GM19043 (cell line): Measurements from ENCODE around the gene ALKBH8.
A peak's percentile ranks its signal among the peaks of the same experiment; 100 is the strongest.
"Not testable (repeated sequence)": the region's sequence is repeated elsewhere in the genome, so short reads cannot be mapped to it uniquely, and the experiment has no call there.

Source experiments
- ATAC-seq: cut with Tn5 transposase; IDR thresholded peaks from one replicate; pipeline ENCODE4 v1.9.1; 2021; ENCODE audit warnings: low read depth; ENCODE audit not compliant: unreplicated experiment

Gene ALKBH8

GRCh38 chr11:107508858-107509244 is 56.7 kb downstream of the ALKBH8 start:
- no peak for ATAC-seq

- no peak for ATAC-seq
Observed at GRCh38 chr11:107508201-107508857, 57.2 kb downstream of the ALKBH8 start.

- ATAC-seq, result no peak
Observed at GRCh38 chr11:107505647-107506225, 59.8 kb downstream of the ALKBH8 start.

GRCh38 chr11:107504981-107505380 is 60.6 kb downstream of the ALKBH8 start:
- no peak for ATAC-seq

DNA sequence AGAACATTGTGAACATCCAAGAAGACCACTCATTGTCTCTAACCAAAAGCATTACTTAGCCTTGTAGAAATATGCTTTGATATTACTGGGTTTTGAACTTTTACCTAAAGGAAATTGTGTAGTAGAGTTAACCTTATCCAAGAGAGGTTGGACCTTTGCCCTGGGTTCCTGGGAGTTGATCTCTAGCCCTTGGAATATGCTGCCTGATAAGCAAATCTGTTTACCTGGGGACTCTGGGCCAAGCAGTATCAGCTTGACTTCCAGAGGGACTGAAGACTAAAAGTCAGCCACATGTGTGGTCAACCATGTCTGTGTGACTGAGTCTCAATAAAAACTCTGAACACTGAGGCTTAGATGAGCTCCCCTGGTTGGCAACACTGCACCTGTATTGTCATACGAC is 63.8 kb downstream of the ALKBH8 start:
- ATAC-seq, result no peak

GRCh38 chr11:107497371-107497770 is 68.2 kb downstream of the ALKBH8 start:
- ATAC-seq, result not testable (repeated sequence)

DNA sequence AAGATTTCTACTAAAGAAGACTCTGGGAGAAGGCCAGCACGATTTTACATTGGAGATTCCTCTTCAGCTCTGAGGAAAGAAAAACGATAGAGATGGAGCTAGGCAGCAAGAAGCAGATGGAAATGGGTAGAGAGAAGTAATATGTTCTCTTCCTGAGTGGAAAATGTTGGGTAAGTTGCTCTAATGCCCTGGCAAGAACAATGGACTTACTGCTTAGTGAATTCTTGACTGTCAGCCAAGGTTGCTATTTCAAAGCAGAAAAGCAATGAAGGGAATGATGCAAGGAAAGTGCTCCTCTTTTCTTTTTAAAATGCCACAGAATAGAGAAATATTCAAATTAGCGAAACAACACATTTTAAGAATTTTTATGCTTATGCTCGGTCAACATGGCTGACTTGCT is 69.5 kb downstream of the ALKBH8 start:
- no peak for ATAC-seq

GRCh38 chr11:107494055-107494454 is 71.5 kb downstream of the ALKBH8 start:
- no peak for ATAC-seq

- ATAC-seq, result no peak
Observed at GRCh38 chr11:107493117-107493516, 72.4 kb downstream of the ALKBH8 start.

- no peak for ATAC-seq
Observed at GRCh38 chr11:107490836-107491235, 74.7 kb downstream of the ALKBH8 start.

DNA sequence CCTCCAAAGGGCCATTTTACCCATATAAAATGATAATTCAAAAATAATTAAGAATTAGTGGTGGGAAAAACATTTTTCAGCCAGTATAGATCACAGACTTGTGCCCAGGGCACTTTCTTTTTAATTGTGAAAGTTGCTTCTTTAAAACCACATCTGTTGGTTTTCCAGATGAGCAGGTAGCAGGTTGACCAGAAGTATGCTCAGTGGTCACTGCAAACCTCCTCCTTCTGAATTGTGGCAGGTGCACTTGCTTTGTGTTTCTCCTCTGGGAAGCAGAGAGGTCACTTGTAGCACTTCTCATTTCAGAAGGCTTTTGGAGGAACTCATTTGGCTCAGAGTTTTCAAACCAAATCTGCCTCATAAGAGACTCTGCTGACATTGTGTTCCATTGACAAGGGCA is 83.3 kb downstream of the ALKBH8 start:
- ATAC-seq, result no peak

DNA sequence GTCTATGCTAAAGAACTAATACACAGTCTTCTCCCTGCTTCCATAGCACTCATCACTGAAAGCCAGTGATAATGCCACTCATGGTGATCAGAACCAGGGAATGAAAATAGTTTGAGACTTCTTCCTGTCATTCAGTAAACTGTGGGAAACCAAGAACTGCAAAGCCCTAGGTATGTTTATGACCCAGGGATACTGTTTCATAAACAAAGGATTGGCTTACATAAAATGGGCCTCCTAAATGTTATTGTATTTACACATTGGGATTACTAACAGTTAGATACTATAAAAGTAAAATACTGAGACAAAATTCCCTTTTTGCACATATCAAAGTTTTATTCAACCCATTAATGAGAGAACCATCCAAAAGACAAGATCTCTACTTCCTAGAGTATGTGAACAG is 86.6 kb downstream of the ALKBH8 start:
- no peak for ATAC-seq

DNA sequence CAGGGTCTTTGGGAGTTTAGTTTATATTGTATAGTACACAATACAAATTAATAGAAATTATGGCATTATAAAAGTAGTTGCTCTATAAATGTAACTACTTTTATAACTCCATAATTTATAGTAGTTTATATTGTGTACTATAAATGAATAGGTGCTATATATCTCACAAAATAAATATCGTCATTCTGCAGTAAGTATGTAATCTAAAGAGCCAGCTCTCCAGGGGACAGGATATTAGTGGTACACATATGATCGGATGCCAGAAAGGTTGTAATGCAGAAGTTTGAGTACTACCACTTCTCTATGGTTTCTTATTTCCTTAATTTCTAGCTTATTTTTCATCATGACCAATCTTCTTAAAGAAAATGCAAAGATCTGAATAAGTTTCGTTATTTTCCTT is 87.7 kb downstream of the ALKBH8 start:
- ATAC-seq, result no peak

- ATAC-seq, result no peak
Observed at GRCh38 chr11:107473792-107474191, 91.7 kb downstream of the ALKBH8 start.

DNA sequence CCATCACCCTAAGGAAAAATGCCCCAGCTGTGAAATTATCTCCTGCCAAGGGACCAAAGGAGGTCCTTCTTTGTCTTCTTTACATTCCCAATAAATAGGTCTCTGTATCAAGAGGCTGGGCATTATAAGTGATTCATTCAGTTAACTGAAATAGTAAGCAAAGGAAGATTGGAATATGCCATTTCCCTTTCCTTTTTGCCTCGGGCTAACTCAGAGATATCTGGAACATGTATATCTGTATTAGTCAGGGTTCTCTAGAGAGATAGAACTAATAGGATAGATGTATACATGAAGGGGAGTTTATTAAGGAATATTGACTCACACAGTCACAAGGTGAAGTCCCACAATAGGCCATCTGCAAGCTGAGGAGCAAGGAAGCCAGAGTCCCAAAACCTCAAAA is 92.6 kb downstream of the ALKBH8 start:
- ATAC-seq, result no peak

DNA sequence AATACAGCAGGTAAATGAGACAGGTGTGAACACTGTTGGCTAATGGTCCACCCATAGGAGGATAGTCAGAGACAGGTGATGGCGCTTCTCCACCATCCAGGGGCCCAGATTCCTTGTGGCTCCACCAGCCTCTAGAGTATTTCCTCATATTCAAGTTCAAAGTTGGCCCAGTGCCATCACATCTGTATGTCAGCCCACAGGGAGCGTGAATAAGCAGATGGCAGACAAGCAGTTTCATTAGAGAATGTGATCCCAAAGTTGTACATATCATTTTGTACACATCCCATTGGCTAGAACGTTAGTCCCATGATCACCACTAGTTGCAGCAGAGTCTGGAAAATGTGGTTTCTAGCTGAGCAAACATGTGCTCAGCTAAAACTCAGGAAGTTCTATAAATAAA is 96.9 kb downstream of the ALKBH8 start:
- no peak for ATAC-seq

- ATAC-seq, result no peak
Observed at GRCh38 chr11:107467696-107468095, 97.8 kb downstream of the ALKBH8 start.

DNA sequence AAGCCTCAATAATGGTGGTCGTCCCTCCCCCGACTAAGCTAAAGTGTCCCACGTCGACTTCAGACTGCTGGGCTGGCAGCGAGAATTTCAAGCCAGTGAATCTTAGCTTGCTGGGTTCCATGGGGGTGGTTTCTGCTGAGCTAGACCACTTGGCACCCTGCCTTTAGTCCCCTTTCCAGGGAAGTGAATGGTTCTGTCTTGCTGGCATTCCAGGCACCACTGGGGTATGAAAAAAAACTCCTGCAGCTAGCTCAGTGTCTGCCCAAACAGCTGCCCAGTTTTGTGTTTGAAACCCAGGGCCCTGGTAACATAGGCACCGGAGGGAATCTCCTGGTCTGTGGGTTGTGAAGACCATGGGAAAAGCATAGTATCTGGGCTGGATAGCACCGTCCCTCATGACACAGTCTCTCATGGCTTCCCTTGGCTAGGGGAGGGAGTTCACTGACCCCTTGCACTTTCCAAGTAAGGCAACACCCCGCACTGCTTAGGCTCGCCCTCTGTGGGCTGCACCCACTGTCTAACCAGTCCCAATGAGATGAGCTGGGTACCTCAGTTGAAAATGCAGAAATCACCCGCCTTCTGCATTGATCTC is 99.2 kb downstream of the ALKBH8 start:
- ATAC-seq, result not testable (repeated sequence)

- ATAC-seq, result peak; percentile 97
Observed at GRCh38 chr11:107457558-107458271, 107.8 kb downstream of the ALKBH8 start, which contains the start of gene CWF19L2. Gene CWF19L2, minus strand, starts transcription at chr11:107457825. Its CDS starts 9 bp downstream, at chr11:107457816.

- peak; percentile 40 for ATAC-seq
Observed at GRCh38 chr11:107457205-107457557, 108.4 kb downstream of the ALKBH8 start.

DNA sequence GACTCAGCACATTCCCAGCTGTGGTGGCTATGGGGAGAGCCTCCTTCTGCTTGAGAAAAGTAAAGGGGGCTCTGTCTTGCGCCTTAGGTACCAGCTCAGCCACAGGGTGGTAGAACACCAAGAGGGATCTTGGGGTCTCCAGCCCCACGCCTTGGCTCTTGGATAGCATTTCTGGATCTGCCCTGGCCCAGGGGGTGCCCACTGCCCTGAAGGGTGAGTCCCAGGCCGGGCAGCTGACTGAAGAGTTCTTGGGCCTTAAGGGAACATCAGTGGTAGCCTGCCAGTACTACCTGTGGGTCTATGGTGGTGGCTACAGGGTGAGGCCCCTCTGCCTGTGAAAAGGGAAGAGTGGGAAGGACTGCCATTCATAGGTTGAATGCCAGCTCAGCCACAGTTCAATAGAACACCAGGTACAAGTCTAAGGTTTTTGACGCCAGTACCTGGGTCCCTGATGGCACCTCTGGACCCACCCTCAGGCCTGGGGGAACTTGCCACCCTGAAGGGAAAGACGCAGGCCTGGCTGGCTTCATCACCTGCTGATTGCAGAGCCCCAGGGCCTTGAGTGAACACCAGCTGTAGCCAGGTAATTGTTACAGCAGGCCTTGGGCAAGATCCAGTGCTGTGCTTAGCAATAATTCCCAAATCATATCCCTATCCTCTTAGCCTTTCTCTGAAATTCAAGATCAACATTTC is 111.8 kb downstream of the ALKBH8 start:
- ATAC-seq, result no peak
